ENCODE data around the gene RIOK2. TPM values are rescaled to one million over a fixed set of nuclear protein-coding genes. Genes with fewer than 3 reads are reported as not detected.

Gene RIOK2
- total and polyA plus RNA-seq, 9 of the 15 experiments (the other 6 are each of a cell fraction or from before 2014, with no cell fraction given), result 22.9 to 97.6 (median 47.8) TPM

GRCh38 chr5:97194366-97194765, 11.3 kb upstream of the RIOK2 start:
- intact Hi-C loops (cut with micrococcal nuclease), result no loop called here
- Histone ChIP-seq H3K27ac (ENCODE audit: extremely low read depth, low read depth, low read length) (no peak overlapping the region), H3K9ac (ENCODE audit: insufficient read depth in 1 of 2, low read depth in 2 of 2, low read length in 2 of 2) (no peak overlapping the region), H3K9me3 (replicated peaks; ENCODE audit: control insufficient read depth, insufficient read depth, low read depth, low read length) (no peaks in the 10 kb centered on the region), H3K9me1 (ENCODE audit: control insufficient read depth, insufficient read depth, low read length) (no peaks in the 10 kb centered on the region), H3K27me3 (ENCODE audit: control insufficient read depth in 2 of 2, insufficient read depth in 2 of 2, low read length in 2 of 2) (no peaks in the 10 kb centered on the region), H3K4me2 (ENCODE audit: insufficient read depth, low read length) (no peak overlapping the region), H3K4me1 (replicated peaks in 1 of 2; ENCODE audit: control insufficient read depth in 2 of 2, insufficient read depth in 2 of 2, low read length in 2 of 2) (no peaks in the 10 kb centered on the region; a peak in 1 of 5 replicates), H2AFZ (ENCODE audit: low read depth, low read length) (no peak overlapping the region), H3K79me2 (ENCODE audit: control insufficient read depth, insufficient read depth, low read length) (no peaks in the 10 kb centered on the region), H3K36me3 (ENCODE audit: control insufficient read depth, insufficient read depth, low read length) (no peaks in the 10 kb centered on the region), H3K4me3 (no peak overlapping the region), H4K20me1 (replicated peaks; ENCODE audit: control insufficient read depth, insufficient read depth, low read length) (no peaks in the 10 kb centered on the region)
- no peak for ATAC-seq
- no TSS peak for BruUV-seq (replicated peaks)
- DNase-seq (ENCODE audit: extremely low read depth in 1 of 4, low spot score in 3 of 4), result no peak
- POLR2A ChIA-PET, result interaction anchor here (1.4 kb wide), 1 partner anchor 11 kb away, joined by 4 read pairs; the partner anchor contains the start of gene RIOK2
- in situ Hi-C loops (cut with MboI), result loop anchor here (25.0 kb wide), 1 partner anchor 1843 kb away; no protein-coding TSS in a partner anchor
- 0% methylated on average over 2 of the region's 2 CpGs for WGBS (ENCODE audit: insufficient coverage, low coverage, missing lambda C conversion rate)
- CTCF ChIA-PET (ENCODE audit: low intra/inter-chr PET ratio), result no interaction called here
- FAIRE-seq, result no peak
- TF ChIP-seq ZBED1 (IDR thresholded peaks at IDR 0.05) (no peak), NR1H2 (CRISPR knock-in tag; IDR thresholded peaks at IDR 0.05) (no peak), CCAR2 (IDR thresholded peaks at IDR 0.05; ENCODE audit: low read depth, low read length) (no peak), REST (IDR thresholded peaks at IDR 0.05; ENCODE audit: borderline replicate concordance) (no peak), REST (CRISPR knock-in tag; IDR thresholded peaks at IDR 0.05; ENCODE audit: low read depth) (no peak), DEAF1 (CRISPR knock-in tag; IDR thresholded peaks at IDR 0.05) (no peak), KDM4B (IDR thresholded peaks at IDR 0.05; ENCODE audit: borderline replicate concordance in 2 of 2, low read depth in 1 of 2) (no peak), ZNF143 (CRISPR knock-in tag; IDR thresholded peaks at IDR 0.05) (no peak), XRCC4 (IDR thresholded peaks at IDR 0.05; ENCODE audit: extremely low read depth, insufficient read depth, insufficient read length) (no peak), DIDO1 (tag; IDR thresholded peaks at IDR 0.05; ENCODE audit: low read depth) (no peak), VEZF1 (CRISPR knock-in tag; IDR thresholded peaks at IDR 0.05) (no peak), ZKSCAN3 (CRISPR knock-in tag; IDR thresholded peaks at IDR 0.05) (no peak)

Data from K562 (cell line).